ENCODE data around the gene ELAC2. TPM values are rescaled to one million over a fixed set of nuclear protein-coding genes. Genes with fewer than 3 reads are reported as not detected.

ELAC2 gene
- total and polyA plus RNA-seq, 4 experiments from 2014 or later = 35.0 to 73.2 (median 59.4) TPM

GRCh38 chr17:12966413-12966812 is 51.4 kb downstream of the ELAC2 start:
- no peak overlapping the region for H3K4me3 ChIP-seq (ENCODE audit: low read length in 2 of 2)
- DNase-seq = no peak
- no peak overlapping the region for H3K27ac ChIP-seq (ENCODE audit: low read depth, low read length)
- H3K4me1 ChIP-seq (ENCODE audit: insufficient read depth, low read length) = no peaks in the 10 kb centered on the region
- Mint-ChIP-seq H3K4me3 (no peak overlapping the region), H3K27me3 (peaks cover 2 to 11% of the 10 kb centered on the region in 2 donors), H3K4me1 (no peaks in the 10 kb centered on the region), H3K9me3 (peaks cover 0 to 2% (median 0%) of the 10 kb centered on the region in 8 donors), H3K36me3 (no peaks in the 10 kb centered on the region), H3K27ac (no peak overlapping the region)
- no peaks in the 10 kb centered on the region for H3K27me3 ChIP-seq (ENCODE audit: insufficient read depth, low read length)
- CTCF ChIA-PET (ENCODE audit: partially characterized antibody) = interaction anchor here (1.5 kb wide), 1 partner anchor 11 kb away, joined by 3 read pairs; no protein-coding TSS in a partner anchor
- intact Hi-C loops (cut with micrococcal nuclease) = no loop called here
- H3K9me3 ChIP-seq (ENCODE audit: control insufficient read depth in 1 of 2, low read length in 2 of 2) = no peaks in the 10 kb centered on the region
- H3K36me3 ChIP-seq (ENCODE audit: insufficient read depth, low read length) = no peaks in the 10 kb centered on the region
- POLR2A ChIA-PET (ENCODE audit: partially characterized antibody) = no interaction called here

GRCh38 chr17:12965988-12966387 is 51.8 kb downstream of the ELAC2 start:
- intact Hi-C loops (cut with micrococcal nuclease) = no loop called here
- Mint-ChIP-seq H3K9me3 (peaks cover 0 to 2% (median 0%) of the 10 kb centered on the region in 8 donors), H3K27ac (no peak overlapping the region), H3K4me1 (no peaks in the 10 kb centered on the region), H3K4me3 (no peak overlapping the region), H3K36me3 (no peaks in the 10 kb centered on the region), H3K27me3 (peaks cover 1 to 8% of the 10 kb centered on the region in 2 donors)
- H3K4me3 ChIP-seq (ENCODE audit: low read length in 2 of 2) = no peak overlapping the region
- ChIA-PET CTCF (ENCODE audit: partially characterized antibody) (no interaction called here), POLR2A (ENCODE audit: partially characterized antibody) (no interaction called here)
- no peaks in the 10 kb centered on the region for H3K27me3 ChIP-seq (ENCODE audit: insufficient read depth, low read length)
- DNase-seq = no peak
- H3K27ac ChIP-seq (ENCODE audit: low read depth, low read length) = no peak overlapping the region
- no peaks in the 10 kb centered on the region for H3K36me3 ChIP-seq (ENCODE audit: insufficient read depth, low read length)
- no peaks in the 10 kb centered on the region for H3K4me1 ChIP-seq (ENCODE audit: insufficient read depth, low read length)
- no peaks in the 10 kb centered on the region for H3K9me3 ChIP-seq (ENCODE audit: control insufficient read depth in 1 of 2, low read length in 2 of 2)

GRCh38 chr17:12964840-12965239 is 53.0 kb downstream of the ELAC2 start:
- H3K4me1 ChIP-seq (ENCODE audit: insufficient read depth, low read length) = no peaks in the 10 kb centered on the region
- Mint-ChIP-seq H3K27ac (no peak overlapping the region), H3K4me1 (no peaks in the 10 kb centered on the region), H3K27me3 (peaks cover 1 to 5% of the 10 kb centered on the region in 2 donors), H3K4me3 (no peak overlapping the region), H3K9me3 (peaks cover 0 to 2% (median 0%) of the 10 kb centered on the region in 8 donors), H3K36me3 (no peaks in the 10 kb centered on the region)
- ChIA-PET POLR2A (ENCODE audit: partially characterized antibody) (no interaction called here), CTCF (ENCODE audit: partially characterized antibody) (no interaction called here)
- no peak for DNase-seq
- intact Hi-C loops (cut with micrococcal nuclease) = no loop called here
- no peaks in the 10 kb centered on the region for H3K9me3 ChIP-seq (ENCODE audit: control insufficient read depth in 1 of 2, low read length in 2 of 2)
- no peak overlapping the region for H3K27ac ChIP-seq (ENCODE audit: low read depth, low read length)
- H3K36me3 ChIP-seq (ENCODE audit: insufficient read depth, low read length) = no peaks in the 10 kb centered on the region
- no peak overlapping the region for H3K4me3 ChIP-seq (ENCODE audit: low read length in 2 of 2)
- no peaks in the 10 kb centered on the region for H3K27me3 ChIP-seq (ENCODE audit: insufficient read depth, low read length)

- Histone ChIP-seq H3K36me3 (ENCODE audit: insufficient read depth, low read length) (no peaks in the 10 kb centered on the region), H3K27ac (ENCODE audit: low read depth, low read length) (no peak overlapping the region), H3K4me3 (ENCODE audit: low read length in 2 of 2) (no peak overlapping the region), H3K4me1 (ENCODE audit: insufficient read depth, low read length) (no peaks in the 10 kb centered on the region), H3K9me3 (ENCODE audit: control insufficient read depth in 1 of 2, low read length in 2 of 2) (no peaks in the 10 kb centered on the region), H3K27me3 (ENCODE audit: insufficient read depth, low read length) (no peaks in the 10 kb centered on the region)
- Mint-ChIP-seq H3K4me3 (no peak overlapping the region), H3K4me1 (no peaks in the 10 kb centered on the region), H3K27me3 (peaks cover 1 to 3% of the 10 kb centered on the region in 2 donors), H3K27ac (no peak overlapping the region), H3K9me3 (peaks cover 0 to 6% (median 0%) of the 10 kb centered on the region in 8 donors), H3K36me3 (no peaks in the 10 kb centered on the region)
- CTCF ChIA-PET (ENCODE audit: partially characterized antibody) = no interaction called here
- intact Hi-C loops (cut with micrococcal nuclease) = no loop called here
- no peak for DNase-seq
- POLR2A ChIA-PET (ENCODE audit: partially characterized antibody) = no interaction called here
These were observed 53.7 kb downstream of the ELAC2 start for GRCh38 chr17:12964162-12964561.

GRCh38 chr17:12963505-12963904 is 54.3 kb downstream of the ELAC2 start:
- CTCF ChIA-PET (ENCODE audit: partially characterized antibody) = no interaction called here
- H3K4me3 ChIP-seq (ENCODE audit: low read length in 2 of 2) = no peak overlapping the region
- H3K27me3 Mint-ChIP-seq = peaks cover 1 to 2% of the 10 kb centered on the region in 2 donors

GRCh38 chr17:12961655-12962054 is 56.2 kb downstream of the ELAC2 start:
- Histone ChIP-seq H3K9me3 (ENCODE audit: control insufficient read depth in 1 of 2, low read length in 2 of 2) (no peaks in the 10 kb centered on the region), H3K36me3 (ENCODE audit: insufficient read depth, low read length) (no peaks in the 10 kb centered on the region), H3K27me3 (ENCODE audit: insufficient read depth, low read length) (no peaks in the 10 kb centered on the region), H3K27ac (ENCODE audit: low read depth, low read length) (no peak overlapping the region), H3K4me3 (ENCODE audit: low read length in 2 of 2) (no peak overlapping the region), H3K4me1 (ENCODE audit: insufficient read depth, low read length) (no peaks in the 10 kb centered on the region)
- CTCF ChIA-PET (ENCODE audit: partially characterized antibody) = no interaction called here
- Mint-ChIP-seq H3K27ac (no peak overlapping the region), H3K27me3 (peaks cover 1 to 2% of the 10 kb centered on the region in 2 donors), H3K4me1 (no peaks in the 10 kb centered on the region), H3K4me3 (no peak overlapping the region), H3K36me3 (no peaks in the 10 kb centered on the region), H3K9me3 (peaks cover 0 to 11% (median 6%) of the 10 kb centered on the region in 8 donors)
- POLR2A ChIA-PET (ENCODE audit: partially characterized antibody) = no interaction called here
- intact Hi-C loops (cut with micrococcal nuclease) = no loop called here
- DNase-seq = no peak

More at GRCh38 chr17:12963505-12963904, 54.3 kb downstream of the ELAC2 start:
- Mint-ChIP-seq H3K4me1 (no peaks in the 10 kb centered on the region), H3K4me3 (no peak overlapping the region), H3K36me3 (no peaks in the 10 kb centered on the region), H3K9me3 (peaks cover 0 to 6% (median under 1%) of the 10 kb centered on the region in 8 donors), H3K27ac (no peak overlapping the region)
- DNase-seq = no peak
- POLR2A ChIA-PET (ENCODE audit: partially characterized antibody) = no interaction called here
- no peak overlapping the region for H3K27ac ChIP-seq (ENCODE audit: low read depth, low read length)
- no peaks in the 10 kb centered on the region for H3K27me3 ChIP-seq (ENCODE audit: insufficient read depth, low read length)
- intact Hi-C loops (cut with micrococcal nuclease) = no loop called here
- H3K36me3 ChIP-seq (ENCODE audit: insufficient read depth, low read length) = no peaks in the 10 kb centered on the region
- no peaks in the 10 kb centered on the region for H3K4me1 ChIP-seq (ENCODE audit: insufficient read depth, low read length)
- no peaks in the 10 kb centered on the region for H3K9me3 ChIP-seq (ENCODE audit: control insufficient read depth in 1 of 2, low read length in 2 of 2)

GRCh38 chr17:12959441-12959840 is 58.4 kb downstream of the ELAC2 start:
- Histone ChIP-seq H3K4me3 (ENCODE audit: low read length in 2 of 2) (no peak overlapping the region), H3K27ac (ENCODE audit: low read depth, low read length) (no peak overlapping the region), H3K27me3 (ENCODE audit: insufficient read depth, low read length) (no peaks in the 10 kb centered on the region), H3K9me3 (ENCODE audit: control insufficient read depth in 1 of 2, low read length in 2 of 2) (no peaks in the 10 kb centered on the region), H3K36me3 (ENCODE audit: insufficient read depth, low read length) (no peaks in the 10 kb centered on the region), H3K4me1 (ENCODE audit: insufficient read depth, low read length) (no peaks in the 10 kb centered on the region)
- ChIA-PET POLR2A (ENCODE audit: partially characterized antibody) (no interaction called here), CTCF (ENCODE audit: partially characterized antibody) (no interaction called here)
- Mint-ChIP-seq H3K4me1 (no peaks in the 10 kb centered on the region), H3K36me3 (no peaks in the 10 kb centered on the region), H3K4me3 (no peak overlapping the region), H3K9me3 (peaks cover 0 to 20% (median 7%) of the 10 kb centered on the region in 8 donors), H3K27ac (no peak overlapping the region), H3K27me3 (peaks cover 1 to 4% of the 10 kb centered on the region in 2 donors)
- no peak for DNase-seq
- intact Hi-C loops (cut with micrococcal nuclease) = no loop called here

- ChIA-PET POLR2A (ENCODE audit: partially characterized antibody) (no interaction called here), CTCF (ENCODE audit: partially characterized antibody) (no interaction called here)
- Histone ChIP-seq H3K36me3 (ENCODE audit: insufficient read depth, low read length) (no peaks in the 10 kb centered on the region), H3K27ac (ENCODE audit: low read depth, low read length) (no peak overlapping the region), H3K9me3 (ENCODE audit: control insufficient read depth in 1 of 2, low read length in 2 of 2) (no peaks in the 10 kb centered on the region), H3K4me1 (ENCODE audit: insufficient read depth, low read length) (no peaks in the 10 kb centered on the region), H3K27me3 (ENCODE audit: insufficient read depth, low read length) (no peaks in the 10 kb centered on the region), H3K4me3 (ENCODE audit: low read length in 2 of 2) (no peak overlapping the region)
- no peak overlapping the region for H3K4me3 Mint-ChIP-seq
- no peak for DNase-seq
- intact Hi-C loops (cut with micrococcal nuclease) = no loop called here
- no peaks in the 10 kb centered on the region for H3K36me3 Mint-ChIP-seq
- H3K4me1 Mint-ChIP-seq = no peaks in the 10 kb centered on the region
- peaks cover 0 to 20% (median 7%) of the 10 kb centered on the region in 8 donors for H3K9me3 Mint-ChIP-seq
- H3K27me3 Mint-ChIP-seq = peaks cover 1 to 4% of the 10 kb centered on the region in 2 donors
- H3K27ac Mint-ChIP-seq = no peak overlapping the region
These were observed 59.0 kb downstream of the ELAC2 start for GRCh38 chr17:12958786-12959185.

All from CD4-positive, alpha-beta memory T cell (primary cell).